Astrocyte (in vitro differentiated cells and primary cell): Measurements from ENCODE around the gene PFDN4.

Experiments
- CTCF ChIP-seq: IDR thresholded peaks from 2 replicates; pipeline ENCODE4 v1.5.1; 2011; ENCODE audit warnings: low read depth, mild to moderate bottlenecking, inconsistent platforms, low read length, moderate library complexity; ENCODE audit not compliant: insufficient read depth
- EZH2 ChIP-seq: IDR thresholded peaks from 2 replicates; pipeline ENCODE4 v1.6.1; 2012; ENCODE audit warnings: mild to moderate bottlenecking, low read length, inconsistent platforms; ENCODE audit not compliant: insufficient read depth

GRCh38 chr20:54194724-54195438 lies 13.0 kb upstream of the PFDN4 start:
- TF ChIP-seq CTCF (peak; percentile 15), EZH2 (no peak)
